SU-DHL-6 (cell line): Measurements from ENCODE around the gene PLA2G2C.

ENCODE experiments used
- H2AFZ ChIP-seq: fragments of 200-600 bp; sonication (generic); 2 replicates; pipeline ENCODE4 v1.6.1; 2014; ENCODE audit warnings: low read depth, mild to moderate bottlenecking, moderate library complexity, mixed read lengths, antibody characterized with exemption, low read length; ENCODE audit not compliant: severe bottlenecking
- H3F3A ChIP-seq: fragments of 200-600 bp; shearing (Covaris generic); 2 replicates; pipeline ENCODE4 v1.6.0; 2016; ENCODE audit warnings: antibody characterized with exemption, mild to moderate bottlenecking; ENCODE audit not compliant: insufficient read depth
- H3K27ac ChIP-seq: fragments of 200-600 bp; sonication (generic); 2 replicates; pipeline ENCODE4 v1.5.1; 2016; ENCODE audit warnings: low read depth, mild to moderate bottlenecking, low read length, moderate library complexity, mixed read lengths
- H3K27me3 ChIP-seq: fragments of 200-600 bp; sonication (generic), shearing (Covaris generic); 2 replicates; pipeline ENCODE4 v1.6.0; 2014; ENCODE audit warnings: mild to moderate bottlenecking, low read length
- H3K36me3 ChIP-seq: fragments of 200-600 bp; sonication (generic); 2 replicates; pipeline ENCODE4 v1.6.1; 2014; ENCODE audit warnings: mild to moderate bottlenecking, low read length, mixed read lengths
- H3K4me2 ChIP-seq: fragments of 300-600, 200-600 bp; shearing (Covaris generic), sonication (generic); 2 replicates; pipeline ENCODE4 v1.6.0; 2014; ENCODE audit warnings: low read length, low read depth, mild to moderate bottlenecking; ENCODE audit not compliant: poor library complexity, severe bottlenecking
- H3K4me3 ChIP-seq: fragments of 200-600 bp; sonication (generic); 2 replicates; pipeline ENCODE4 v1.5.1; 2014; ENCODE audit warnings: antibody characterized with exemption, low read length, mild to moderate bottlenecking, mixed read lengths; ENCODE audit not compliant: insufficient read depth, poor library complexity, severe bottlenecking
- H3K79me2 ChIP-seq: fragments of 200-600 bp; sonication (generic); 2 replicates; pipeline ENCODE4 v1.6.1; 2014; ENCODE audit warnings: mild to moderate bottlenecking, low read length, moderate library complexity; ENCODE audit not compliant: insufficient read depth
- H3K9ac ChIP-seq: fragments of 200-600 bp; sonication (generic); 2 replicates; pipeline ENCODE4 v1.7.0; 2014; ENCODE audit warnings: mild to moderate bottlenecking, low read length
- H3K9me2 ChIP-seq: fragments of 200-600 bp; sonication (generic); replicated peaks from 2 replicates; pipeline ENCODE4 v1.6.1; 2014; ENCODE audit warnings: low read length; ENCODE audit not compliant: insufficient read depth
- H3K9me3 ChIP-seq: fragments of 200-600 bp; sonication (generic); 2 replicates; pipeline ENCODE4 v1.6.1; 2014; ENCODE audit warnings: low read length, mixed read lengths; ENCODE audit not compliant: insufficient read depth
- H4K20me1 ChIP-seq: fragments of 200-600 bp; sonication (generic); 2 replicates; pipeline ENCODE4 v1.6.1; 2014; ENCODE audit warnings: low read depth, mild to moderate bottlenecking, antibody characterized with exemption, low read length, moderate library complexity, mixed read lengths
- CTCF ChIP-seq: fragments of 200-600 bp; sonication (generic); IDR thresholded peaks from one replicate; pipeline ENCODE4 v1.5.1; 2017; ENCODE audit warnings: antibody characterized with exemption, mild to moderate bottlenecking, low read length, moderate library complexity; ENCODE audit not compliant: insufficient read depth, poor library complexity, severe bottlenecking
- EZH2phosphoT487 ChIP-seq: fragments of 200-600 bp; sonication (generic), shearing (Covaris generic); conservative IDR thresholded peaks from 2 replicates; pipeline ENCODE4 v1.6.1; 2018; ENCODE audit warnings: mild to moderate bottlenecking, antibody characterized with exemption, low read length, moderate library complexity, mixed read lengths

The PLA2G2C gene

GRCh38 chr1:20207546-20207945 is 21.2 kb upstream of the PLA2G2C start:
- H3K9ac ChIP-seq = no peak overlapping the region
- TF ChIP-seq CTCF (no peak), EZH2phosphoT487 (no peak)
- H4K20me1 ChIP-seq = no peaks in the 10 kb centered on the region

GRCh38 chr1:20202166-20202565 is 15.8 kb upstream of the PLA2G2C start:
- H3K27me3 ChIP-seq = no peaks in the 10 kb centered on the region
- no peaks in the 10 kb centered on the region for H3K9me2 ChIP-seq
- H3F3A ChIP-seq = no peaks in the 10 kb centered on the region
- H3K4me2 ChIP-seq = no peak overlapping the region
- no peak overlapping the region for H3K4me3 ChIP-seq
- H2AFZ ChIP-seq = no peak overlapping the region
- H4K20me1 ChIP-seq = no peaks in the 10 kb centered on the region
- no peaks in the 10 kb centered on the region for H3K79me2 ChIP-seq
- H3K9ac ChIP-seq = no peak overlapping the region
- no peaks in the 10 kb centered on the region for H3K36me3 ChIP-seq
- TF ChIP-seq CTCF = no peak
- TF ChIP-seq EZH2phosphoT487 = no peak
- no peaks in the 10 kb centered on the region for H3K9me3 ChIP-seq
- H3K27ac ChIP-seq = no peak overlapping the region

More at GRCh38 chr1:20207546-20207945, 21.2 kb upstream of the PLA2G2C start:
- no peaks in the 10 kb centered on the region for H3K9me2 ChIP-seq
- H3K79me2 ChIP-seq = no peaks in the 10 kb centered on the region
- H3K4me2 ChIP-seq = no peak overlapping the region
- H3K27ac ChIP-seq = no peak overlapping the region
- no peak overlapping the region for H2AFZ ChIP-seq
- H3K27me3 ChIP-seq = no peaks in the 10 kb centered on the region
- H3K9me3 ChIP-seq = no peaks in the 10 kb centered on the region
- no peaks in the 10 kb centered on the region for H3F3A ChIP-seq
- H3K4me3 ChIP-seq = no peak overlapping the region
- no peaks in the 10 kb centered on the region for H3K36me3 ChIP-seq

GRCh38 chr1:20200966-20201365 is 14.6 kb upstream of the PLA2G2C start:
- no peak for TF ChIP-seq CTCF
- TF ChIP-seq EZH2phosphoT487 = no peak
- Histone ChIP-seq H4K20me1 (no peaks in the 10 kb centered on the region), H3K27me3 (no peaks in the 10 kb centered on the region), H3K9ac (no peak overlapping the region), H3K4me2 (no peak overlapping the region), H3K27ac (no peak overlapping the region), H2AFZ (no peak overlapping the region), H3K36me3 (no peaks in the 10 kb centered on the region), H3K9me3 (no peaks in the 10 kb centered on the region), H3F3A (no peaks in the 10 kb centered on the region), H3K9me2 (no peaks in the 10 kb centered on the region), H3K4me3 (no peak overlapping the region), H3K79me2 (no peaks in the 10 kb centered on the region)

GRCh38 chr1:20199840-20200239 is 13.5 kb upstream of the PLA2G2C start:
- H3K9ac ChIP-seq = no peak overlapping the region
- TF ChIP-seq EZH2phosphoT487 (no peak), CTCF (no peak)
- H3K9me2 ChIP-seq = no peaks in the 10 kb centered on the region
- H3K9me3 ChIP-seq = no peaks in the 10 kb centered on the region
- no peaks in the 10 kb centered on the region for H3F3A ChIP-seq
- no peak overlapping the region for H2AFZ ChIP-seq
- no peaks in the 10 kb centered on the region for H3K27me3 ChIP-seq
- H4K20me1 ChIP-seq = no peaks in the 10 kb centered on the region
- H3K79me2 ChIP-seq = no peaks in the 10 kb centered on the region
- no peaks in the 10 kb centered on the region for H3K36me3 ChIP-seq
- no peak overlapping the region for H3K27ac ChIP-seq
- H3K4me3 ChIP-seq = no peak overlapping the region
- no peak overlapping the region for H3K4me2 ChIP-seq
